HG03558 (cell line): Measurements from ENCODE around the gene SERBP1.

ENCODE experiments used
- ATAC-seq: cut with Tn5 transposase; IDR thresholded peaks from one replicate; pipeline ENCODE4 v1.9.1; 2021; ENCODE audit warnings: moderate number of reproducible peaks; ENCODE audit not compliant: unreplicated experiment; ENCODE audit errors: extremely low read depth

The SERBP1 gene

DNA sequence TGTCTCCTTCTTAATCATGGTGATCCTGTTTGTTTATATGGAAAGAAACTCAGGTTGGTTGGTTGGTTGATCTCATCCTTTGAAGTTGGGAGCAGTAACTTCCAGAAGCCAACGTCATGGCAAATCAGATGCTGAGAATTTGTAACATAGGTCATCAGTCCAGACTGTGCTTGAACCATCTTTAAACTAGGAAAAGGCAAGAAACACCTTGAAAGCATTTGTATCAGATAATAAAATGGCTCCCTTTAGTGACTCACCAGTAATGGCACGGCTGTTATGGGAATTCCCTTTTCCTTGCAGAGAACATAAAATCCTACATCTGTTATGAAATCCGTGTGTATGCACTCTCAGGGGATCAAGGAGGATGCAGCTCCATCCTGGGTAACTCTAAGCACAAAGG, 58.1 kb downstream of the SERBP1 start:
- ATAC-seq, result no peak

DNA sequence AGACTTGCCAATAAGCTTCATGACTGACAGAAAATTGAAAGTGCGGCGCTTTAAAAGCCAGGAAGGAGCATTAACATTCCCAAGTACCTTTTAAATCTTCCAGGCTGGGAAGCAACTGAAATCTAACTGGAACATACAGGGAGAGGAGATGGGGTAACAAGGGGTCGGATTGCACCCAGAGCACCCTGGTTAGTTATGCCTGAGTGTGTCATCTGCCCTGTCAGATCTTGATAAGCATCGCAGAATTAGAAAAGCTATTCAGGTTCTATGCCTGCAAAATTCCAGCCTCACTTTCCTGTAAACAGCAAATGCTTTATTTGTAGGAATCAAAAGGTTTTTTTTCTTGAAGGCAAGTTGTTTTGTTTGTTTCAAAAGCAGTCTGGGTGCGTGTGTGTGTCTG, 58.5 kb downstream of the SERBP1 start:
- ATAC-seq, result no peak

DNA sequence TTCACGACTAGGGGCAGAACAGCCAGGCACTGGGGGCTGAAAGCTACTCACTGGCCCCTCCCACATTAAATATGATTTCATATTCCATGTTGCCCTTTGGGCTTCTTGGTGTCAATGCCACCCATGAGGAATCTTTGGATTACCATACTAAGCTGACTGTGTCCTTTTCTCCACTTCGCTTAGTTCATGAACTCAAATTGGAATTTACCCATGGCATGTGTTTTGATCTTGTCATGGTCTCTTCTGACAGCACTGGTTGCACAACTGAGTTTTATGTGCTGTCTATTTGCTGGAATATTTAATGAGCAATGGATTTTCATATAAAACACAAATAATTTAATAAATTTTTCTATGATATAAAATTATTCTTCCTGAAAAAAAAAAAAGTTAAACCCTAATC, 59.2 kb downstream of the SERBP1 start:
- no peak for ATAC-seq

GRCh38 chr1:67368046-67368514, 62.1 kb downstream of the SERBP1 start:
- no peak for ATAC-seq

DNA sequence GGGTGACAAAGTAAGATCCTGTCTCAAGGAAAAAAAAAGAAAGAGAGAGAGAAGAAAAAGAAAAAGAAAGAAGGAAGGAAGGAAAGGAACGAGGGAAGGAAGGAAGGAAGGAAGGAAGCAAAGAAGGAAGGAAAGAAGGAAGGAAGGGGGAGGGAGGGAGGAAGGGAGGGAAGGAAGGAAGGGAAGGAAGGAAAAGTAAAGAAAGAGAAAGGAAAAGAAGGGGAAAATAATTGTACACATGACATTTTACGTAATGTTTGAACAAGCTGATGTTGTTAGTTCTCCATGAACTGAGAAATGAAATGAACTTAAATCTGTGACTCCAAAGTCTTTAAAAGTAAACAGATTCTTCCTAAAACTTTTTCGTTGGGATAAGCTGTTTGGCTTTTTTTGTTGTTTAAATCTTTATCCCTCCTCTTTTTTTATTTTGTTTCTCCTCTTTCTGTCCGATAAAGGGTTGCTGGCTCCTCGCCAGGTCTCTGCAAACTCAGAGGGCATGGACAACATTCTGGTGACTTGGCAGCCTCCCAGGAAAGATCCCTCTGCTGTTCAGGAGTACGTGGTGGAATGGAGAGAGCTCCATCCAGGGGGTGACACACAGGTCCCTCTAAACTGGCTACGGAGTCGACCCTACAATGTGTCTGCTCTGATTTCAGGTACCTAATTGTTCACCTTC, 62.7 kb downstream of the SERBP1 start:
- no peak for ATAC-seq

DNA sequence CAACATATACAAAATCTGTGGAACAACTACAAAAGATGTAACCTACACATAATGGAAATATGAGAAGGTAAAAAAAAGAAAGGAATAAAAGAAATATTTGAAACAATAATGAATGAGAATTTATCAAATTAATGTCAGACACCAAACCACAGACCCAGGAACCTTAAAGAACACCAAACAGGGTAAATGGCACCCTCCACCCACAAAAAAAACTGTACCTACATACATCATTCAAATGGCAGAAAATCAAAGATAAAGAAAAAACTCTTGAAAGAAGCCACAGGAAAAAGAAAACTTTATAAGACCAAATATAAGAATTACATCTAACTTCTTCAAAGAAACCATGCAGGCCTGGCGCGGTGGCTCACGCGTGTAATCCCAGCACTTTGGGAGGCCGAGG, 68.6 kb downstream of the SERBP1 start:
- ATAC-seq, result no peak

GRCh38 chr1:67359592-67359991, 70.6 kb downstream of the SERBP1 start:
- no peak for ATAC-seq
